Skin epidermis (tissue), 12 donors: ENCODE data around the gene MCMBP.
"Not testable (repeated sequence)": the region's sequence is repeated elsewhere in the genome, so short reads cannot be mapped to it uniquely, and the experiment has no call there.

ENCODE experiments used
- H3K27ac ChIP-seq, 21 experiments: fragments of 200-600 bp; sonication (generic) in 11 of 21; one replicate each; pipeline ENCODE4 v1.5.0; 2020; ENCODE audit warnings: mild to moderate bottlenecking in 3 of 21, inconsistent platforms in 2 of 21, moderate library complexity in 2 of 21
- H3K4me3 ChIP-seq, 7 experiments: fragments of 200-600 bp; sonication (generic) in 2 of 7; one replicate each; pipeline ENCODE4 v1.5.0; 2020; ENCODE audit warnings: inconsistent platforms in 2 of 7, mild to moderate bottlenecking in 2 of 7, moderate library complexity in 1 of 7

MCMBP gene

DNA sequence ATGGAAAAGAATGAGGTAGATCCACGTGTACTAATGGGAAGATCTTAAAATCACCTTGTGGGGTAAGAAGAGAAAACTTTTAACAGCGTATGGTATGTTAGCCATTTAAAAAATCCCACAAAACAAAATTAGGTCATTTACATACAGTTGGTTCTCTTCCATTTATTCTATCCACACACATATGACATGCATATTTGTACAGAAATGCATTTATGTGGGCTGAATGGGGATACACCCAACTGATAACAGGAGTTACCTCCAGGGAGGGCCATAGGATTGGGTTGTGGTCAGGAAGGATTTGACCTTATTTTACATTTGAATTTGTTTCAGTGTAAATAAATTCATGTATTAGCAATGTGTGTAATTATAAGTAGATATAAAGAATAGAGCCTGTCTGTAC lies 71.5 kb downstream of the MCMBP start:
- no peak overlapping the region for H3K27ac ChIP-seq
- no peak overlapping the region for H3K4me3 ChIP-seq

DNA sequence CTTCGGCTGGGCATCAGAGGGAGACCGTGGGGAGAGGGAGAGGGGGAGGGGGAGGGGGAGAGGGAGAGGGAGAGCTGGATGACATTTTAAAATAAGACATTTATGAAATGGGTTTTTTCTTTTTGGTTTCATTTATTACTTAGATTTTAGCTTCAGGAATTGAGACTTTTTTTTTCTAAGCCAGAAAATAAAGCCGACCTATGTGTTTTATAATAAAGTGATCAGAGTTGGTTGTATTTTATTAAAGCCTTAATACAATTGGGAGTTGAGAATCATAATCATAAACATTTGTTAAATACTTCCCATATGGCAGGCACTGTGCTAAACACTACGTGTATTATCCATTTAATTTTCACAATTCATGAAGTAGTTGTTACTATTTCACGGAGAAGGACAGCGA lies 76.6 kb downstream of the MCMBP start:
- peak overlapping the region in 1 of 21 experiments; percentile 49 for H3K27ac ChIP-seq
- no peak overlapping the region for H3K4me3 ChIP-seq

DNA sequence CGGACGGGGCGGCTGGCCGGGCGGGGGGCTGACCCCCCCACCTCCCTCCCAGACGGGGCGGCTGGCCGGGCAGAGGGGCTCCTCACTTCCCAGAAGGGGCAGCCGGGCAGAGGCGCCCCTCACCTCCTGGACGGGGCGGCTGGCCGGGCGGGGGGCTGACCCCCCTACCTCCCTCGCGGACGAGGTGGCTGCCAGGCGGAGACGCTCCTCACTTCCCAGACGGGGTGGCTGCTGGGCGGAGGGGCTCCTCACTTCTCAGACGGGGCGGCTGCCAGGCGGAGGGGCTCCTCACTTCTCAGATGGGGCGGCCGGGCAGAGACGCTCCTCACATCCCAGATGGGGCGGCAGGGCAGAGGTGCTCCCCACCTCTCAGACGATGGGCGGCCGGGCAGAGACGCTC lies 77.5 kb downstream of the MCMBP start:
- H3K4me3 ChIP-seq, H3K27ac ChIP-seq: not testable (repeated sequence)

DNA sequence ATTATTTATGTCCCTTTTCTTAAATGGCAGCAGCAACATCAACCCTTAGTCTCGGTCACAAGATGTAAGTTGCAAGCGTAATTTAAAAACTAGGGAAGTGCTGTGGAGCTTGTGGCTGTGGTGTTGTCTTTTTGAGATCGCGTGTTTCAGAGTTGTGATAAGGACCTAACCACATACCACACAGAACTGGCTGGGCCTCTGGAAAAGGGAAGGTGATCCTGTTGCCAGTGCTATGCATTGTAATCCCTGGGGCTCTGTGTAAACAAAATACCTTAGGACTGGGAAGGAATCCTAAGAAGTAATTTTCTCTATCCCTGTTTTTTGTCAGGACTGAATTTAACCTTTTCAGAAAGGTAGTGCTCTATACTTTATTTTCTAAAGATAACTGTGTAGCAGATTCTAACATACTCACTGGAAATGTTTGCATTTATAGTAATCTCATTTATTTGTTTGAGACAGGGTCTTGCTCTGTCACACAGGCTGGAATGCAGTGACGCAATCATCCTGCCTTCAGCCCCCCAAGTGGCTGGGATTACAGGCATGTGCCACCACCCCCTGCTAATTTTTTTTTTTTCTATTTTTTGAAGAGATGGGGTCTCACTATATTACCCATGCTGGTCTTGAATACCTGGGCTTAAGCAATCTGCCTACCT lies 86.4 kb downstream of the MCMBP start:
- Histone ChIP-seq H3K27ac (peak overlapping the region in 1 of 21 experiments; percentile 47), H3K4me3 (no peak overlapping the region)

DNA sequence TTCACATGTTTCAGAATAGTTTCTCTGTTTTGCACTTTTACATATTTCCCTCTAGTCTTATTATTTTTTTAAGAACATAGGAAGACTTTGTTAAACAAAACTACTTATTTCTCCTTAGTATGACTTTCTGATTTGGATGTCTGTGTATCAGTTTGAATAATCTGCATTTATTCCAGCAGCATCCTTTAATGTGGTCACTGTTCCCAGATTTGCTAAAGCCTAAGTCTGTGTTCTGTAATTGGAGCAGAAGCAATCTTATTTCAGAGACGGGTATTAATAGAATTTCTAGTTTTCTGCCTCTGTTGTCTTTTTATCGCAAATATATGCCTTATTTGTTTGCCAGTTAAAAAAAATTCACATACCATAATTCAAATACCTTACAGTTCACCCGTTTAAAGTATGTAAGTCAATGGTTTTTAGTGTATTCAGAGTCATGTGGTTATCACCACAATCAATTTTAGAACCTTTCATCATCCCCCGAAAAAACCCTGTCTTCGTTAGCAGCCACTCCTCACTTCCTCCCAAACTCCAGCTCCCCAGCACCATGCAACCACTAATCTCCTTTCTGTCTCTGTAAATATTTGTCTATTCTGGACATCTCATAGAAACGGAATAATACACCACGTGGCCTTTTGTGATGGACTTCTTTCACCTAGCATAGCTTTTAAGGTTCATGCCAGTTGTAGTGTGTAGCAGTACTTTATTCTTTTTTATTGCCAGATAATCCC lies 88.1 kb downstream of the MCMBP start:
- no peak overlapping the region for H3K4me3 ChIP-seq
- H3K27ac ChIP-seq = peak overlapping the region in 2 of 21 experiments; percentile 12 to 17

DNA sequence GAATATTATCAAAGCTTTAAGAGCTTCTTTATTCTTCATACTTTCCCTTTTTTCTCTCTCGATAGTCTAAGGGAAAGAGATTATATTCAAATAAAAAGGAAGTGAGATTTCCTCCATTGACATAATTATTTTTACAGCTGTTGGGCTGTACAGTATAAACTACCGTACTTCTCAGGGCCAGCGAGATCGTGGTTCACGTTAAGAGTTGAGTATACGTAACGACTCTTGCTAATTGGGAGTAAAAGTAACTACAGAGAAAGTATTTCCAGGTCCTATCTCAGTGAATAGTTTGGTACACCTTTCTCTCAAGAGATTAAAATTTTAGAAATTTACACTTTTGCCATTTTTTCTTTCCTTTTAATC lies 89.0 kb downstream of the MCMBP start:
- Histone ChIP-seq H3K27ac (peak overlapping the region in 2 of 21 experiments; percentile 12 to 17), H3K4me3 (no peak overlapping the region)

DNA sequence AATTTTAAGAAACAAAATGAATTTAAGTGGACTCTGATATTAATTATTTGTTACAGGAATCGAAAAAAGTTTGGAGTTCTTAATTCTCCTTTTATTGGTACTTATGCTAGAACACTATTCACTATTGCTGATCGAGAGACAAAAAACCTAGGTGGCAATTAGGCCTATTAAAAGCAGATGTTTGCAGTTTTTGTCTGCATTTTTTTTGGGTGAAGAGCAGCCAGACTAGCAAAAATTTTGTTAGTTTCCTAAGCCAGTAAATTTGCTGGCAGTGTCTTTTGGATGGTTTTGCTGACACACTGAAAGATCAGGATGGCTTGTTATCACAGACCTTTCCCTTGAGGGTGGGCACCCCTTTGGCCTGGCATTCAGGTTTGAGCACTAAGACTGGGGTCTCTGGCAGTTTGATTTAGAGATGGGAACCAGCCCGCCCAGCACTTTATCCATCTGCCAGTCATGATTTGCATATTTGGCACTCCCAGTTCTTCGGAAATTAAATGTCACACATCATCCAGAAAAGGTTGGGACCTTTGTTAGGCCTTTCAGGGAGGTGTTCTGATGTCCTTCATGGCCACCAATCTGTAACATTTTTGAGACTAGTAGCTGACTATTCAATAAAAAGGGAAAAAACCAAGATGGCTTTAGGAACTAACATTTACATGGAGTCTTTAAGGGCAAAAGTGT lies 89.5 kb downstream of the MCMBP start:
- Histone ChIP-seq H3K4me3 (no peak overlapping the region), H3K27ac (peak overlapping the region in 4 of 21 experiments; percentile 2 to 14 (median 10))

DNA sequence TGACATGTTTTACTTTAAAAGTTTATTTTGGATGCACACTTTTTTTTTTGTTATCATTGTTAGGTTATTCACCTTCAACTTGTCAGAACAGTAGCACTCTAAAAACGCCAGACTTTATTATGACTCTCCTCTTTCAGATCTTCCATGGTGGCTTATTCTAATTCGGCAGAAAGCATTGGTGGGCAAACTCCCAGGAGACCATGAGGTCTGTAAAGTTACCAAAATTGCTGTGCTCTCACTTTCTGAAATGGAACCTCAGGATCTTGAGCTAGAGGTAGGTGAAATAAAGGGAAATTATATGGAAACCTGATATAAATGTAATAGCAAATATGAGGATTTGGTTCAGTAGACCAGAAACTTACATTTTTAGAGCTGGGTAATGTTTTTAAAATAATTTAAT lies 91.1 kb downstream of the MCMBP start:
- H3K4me3 ChIP-seq = no peak overlapping the region
- no peak overlapping the region for H3K27ac ChIP-seq

DNA sequence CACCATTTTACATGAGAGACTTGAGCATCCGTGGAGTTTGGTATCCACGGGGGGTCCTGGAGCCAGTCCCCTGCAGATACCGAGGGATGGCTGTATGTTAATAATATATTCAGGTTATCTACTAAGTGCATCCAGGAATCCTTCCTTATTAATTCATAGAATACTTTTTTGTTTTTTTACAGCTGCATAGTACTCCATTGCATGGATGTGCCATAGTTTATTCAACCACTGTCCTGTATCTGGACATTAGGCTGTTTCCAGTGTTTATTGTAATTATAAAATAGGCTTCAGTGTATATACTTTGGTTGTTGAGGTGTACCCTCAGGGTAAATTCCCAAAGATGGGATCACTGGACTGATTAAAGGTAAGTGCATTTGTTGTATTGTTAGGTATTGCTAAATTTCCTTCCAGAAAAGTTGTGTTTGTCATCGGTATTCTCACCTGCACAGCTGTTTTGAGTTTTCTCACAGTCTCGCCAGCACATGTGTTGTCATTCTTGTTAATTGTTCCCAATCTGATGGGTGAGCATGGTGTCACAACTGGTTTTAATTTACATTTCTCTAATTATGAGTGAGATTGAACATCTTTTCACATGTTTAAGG lies 91.7 kb downstream of the MCMBP start:
- no peak overlapping the region for H3K27ac ChIP-seq
- H3K4me3 ChIP-seq = no peak overlapping the region
